ENCODE results near the gene SRRM5. TPM values are rescaled to one million over a fixed set of nuclear protein-coding genes. Genes with fewer than 3 reads are reported as not detected.

The SRRM5 gene
- total RNA-seq, 1 experiment from 2014 or later = 0.70 TPM

- Histone ChIP-seq H4K91ac (ENCODE audit: insufficient read length, low read depth, low read length) (peak overlapping the region; percentile 23), H3T11ph (ENCODE audit: low read length) (no peak overlapping the region), H4K5ac (ENCODE audit: insufficient read length, low read depth, low read length) (no peak overlapping the region), H3K14ac (ENCODE audit: insufficient read depth, low read length) (peak overlapping the region; percentile 48; the same call in 1 of the 2 replicates), H3K27me3 (ENCODE audit: insufficient read depth, low read length) (no peaks in the 10 kb centered on the region), H3K18ac (ENCODE audit: insufficient read length, low read depth, low read length) (peak overlapping the region; percentile 92), H3K79me1 (ENCODE audit: insufficient read depth, low read depth, low read length, poor library complexity, severe bottlenecking) (no peaks in the 10 kb centered on the region), H2AK5ac (ENCODE audit: insufficient read length, low read length) (no peak overlapping the region), H3K79me2 (ENCODE audit: insufficient read depth, low read length) (no peaks in the 10 kb centered on the region), H2AFZ (ENCODE audit: low read length) (no peak overlapping the region), H4K8ac (replicated peaks; ENCODE audit: insufficient read length, low read depth, low read length) (no peak overlapping the region), H2BK5ac (ENCODE audit: insufficient read length, low read length) (no peak overlapping the region), H3K23me2 (ENCODE audit: insufficient read length, low read depth, low read length, poor library complexity, severe bottlenecking) (peaks cover 12% of the 10 kb centered on the region), H3K4me2 (ENCODE audit: insufficient read depth, insufficient read length, low read length) (peak overlapping the region; percentile 39), H2BK20ac (ENCODE audit: low read depth, low read length, poor library complexity, severe bottlenecking) (no peak overlapping the region), H3K56ac (ENCODE audit: insufficient read length, low read depth, low read length) (no peak overlapping the region), H3K9ac (ENCODE audit: extremely low read depth, insufficient read length, low read length) (peak overlapping the region; percentile 52), H4K20me1 (ENCODE audit: control insufficient read depth, insufficient read depth, insufficient read length) (no peaks in the 10 kb centered on the region), H3K9me3 (ENCODE audit: control insufficient read depth, low read depth, low read length) (no peaks in the 10 kb centered on the region), H3K4ac (ENCODE audit: low read depth, low read length) (no peak overlapping the region; the same call in none of the 2 replicates), H3K4me1 (ENCODE audit: insufficient read depth, low read length) (peaks cover 4% of the 10 kb centered on the region; the same call in 1 of the 2 replicates), H3K23ac (ENCODE audit: insufficient read length, low read depth, low read length) (no peak overlapping the region), H2BK12ac (ENCODE audit: insufficient read length, low read depth, low read length) (peak overlapping the region; percentile 38), H3K27ac (ENCODE audit: insufficient read length, low read depth, low read length) (peak overlapping the region; percentile 10), H2BK120ac (ENCODE audit: low read depth, low read length, poor library complexity, severe bottlenecking) (no peak overlapping the region), H2BK15ac (ENCODE audit: low read depth, low read length) (peak overlapping the region; percentile 41; the same call in 1 of the 2 replicates)
- TF ChIP-seq CTCF (conservative IDR thresholded peaks at IDR 0.05) = no peak
- peak; percentile 39 for DNase-seq
- peak overlapping the region; percentile 46 to 95 for H3K4me3 Mint-ChIP-seq
- H3K4me1 Mint-ChIP-seq = peaks cover 29 to 49% of the 10 kb centered on the region in 2 experiments
- no peaks in the 10 kb centered on the region for H3K9me3 Mint-ChIP-seq
- H3K36me3 Mint-ChIP-seq (ENCODE audit: insufficient read depth in 1 of 3, low read depth in 3 of 3) = peaks cover 2 to 14% (median 11%) of the 10 kb centered on the region in 3 experiments; a peak in 6 of 7 replicates
- H3K27ac Mint-ChIP-seq = peak overlapping the region; percentile 92 to 97 (median 94)
- WGBS (ENCODE audit: extremely low coverage, insufficient read length, low lambda C conversion rate) = no CpG with 5 or more reads among the region's 37 CpGs
- no peaks in the 10 kb centered on the region for H3K27me3 Mint-ChIP-seq (ENCODE audit: low read depth)
Measured at GRCh38 chr19:43575955-43576878, 35.7 kb upstream of the SRRM5 start.
